Smooth muscle cell of the brain vasculature (primary cell): ENCODE measurements around the gene ZNF107.
A peak's percentile ranks its signal among the peaks of the same experiment; 100 is the strongest.

ENCODE experiments used
- DNase-seq: peaks from one replicate; pipeline ENCODE4 v3.0.0-alpha.2; 2012; ENCODE audit warnings: low read depth, low spot score

ZNF107 gene

GRCh38 chr7:64665980-64666662 is at the start of gene ZNF107:
Gene ZNF107 (plus strand): TSS chr7:64666133. CDS start chr7:64666283, 150 bp downstream.
- peak; percentile 74 for DNase-seq

GRCh38 chr7:64618785-64619456 is 47.0 kb upstream of the ZNF107 start:
- DNase-seq = peak; percentile 2

GRCh38 chr7:64619705-64620104 is 46.2 kb upstream of the ZNF107 start:
- no peak for DNase-seq

- no peak for DNase-seq
These were observed 44.3 kb upstream of the ZNF107 start for GRCh38 chr7:64621656-64622055.

- DNase-seq = no peak
These were observed 40.5 kb upstream of the ZNF107 start for GRCh38 chr7:64625114-64626082.

GRCh38 chr7:64626083-64626469 is 39.9 kb upstream of the ZNF107 start:
- no peak for DNase-seq

GRCh38 chr7:64626557-64626956 is 39.4 kb upstream of the ZNF107 start:
- no peak for DNase-seq

- DNase-seq = no peak
These were observed 37.7 kb upstream of the ZNF107 start for GRCh38 chr7:64628192-64628591.

- DNase-seq = no peak
These were observed 37.2 kb upstream of the ZNF107 start for GRCh38 chr7:64628721-64629120.

GRCh38 chr7:64630496-64630895 is 35.4 kb upstream of the ZNF107 start:
- DNase-seq = no peak

GRCh38 chr7:64632029-64632428 is 33.9 kb upstream of the ZNF107 start:
- DNase-seq = no peak

- no peak for DNase-seq
These were observed 32.5 kb upstream of the ZNF107 start for GRCh38 chr7:64633401-64633800.

GRCh38 chr7:64634406-64635062 is 31.4 kb upstream of the ZNF107 start:
- no peak for DNase-seq

- no peak for DNase-seq
These were observed 29.5 kb upstream of the ZNF107 start for GRCh38 chr7:64636386-64636785.

GRCh38 chr7:64637521-64638445 is 28.1 kb upstream of the ZNF107 start:
- no peak for DNase-seq

GRCh38 chr7:64638822-64639221 is 27.1 kb upstream of the ZNF107 start:
- no peak for DNase-seq

GRCh38 chr7:64639267-64640001 is 26.5 kb upstream of the ZNF107 start:
- DNase-seq = no peak

- no peak for DNase-seq
These were observed 25.4 kb upstream of the ZNF107 start for GRCh38 chr7:64640504-64640903.

GRCh38 chr7:64642046-64642445 is 23.9 kb upstream of the ZNF107 start:
- DNase-seq = no peak

GRCh38 chr7:64642875-64643274 is 23.1 kb upstream of the ZNF107 start:
- DNase-seq = no peak
